AML-193 (cell line): Measurements from ENCODE around the gene TSHZ1.
"Not testable (repeated sequence)": the region's sequence is repeated elsewhere in the genome, so short reads cannot be mapped to it uniquely, and the experiment has no call there.

Source experiments
- DNase-seq, 2 experiments: peaks; one replicate each; lab custom pipeline; 2025; lab: John Stamatoyannopoulos, UW

TSHZ1 gene

DNA sequence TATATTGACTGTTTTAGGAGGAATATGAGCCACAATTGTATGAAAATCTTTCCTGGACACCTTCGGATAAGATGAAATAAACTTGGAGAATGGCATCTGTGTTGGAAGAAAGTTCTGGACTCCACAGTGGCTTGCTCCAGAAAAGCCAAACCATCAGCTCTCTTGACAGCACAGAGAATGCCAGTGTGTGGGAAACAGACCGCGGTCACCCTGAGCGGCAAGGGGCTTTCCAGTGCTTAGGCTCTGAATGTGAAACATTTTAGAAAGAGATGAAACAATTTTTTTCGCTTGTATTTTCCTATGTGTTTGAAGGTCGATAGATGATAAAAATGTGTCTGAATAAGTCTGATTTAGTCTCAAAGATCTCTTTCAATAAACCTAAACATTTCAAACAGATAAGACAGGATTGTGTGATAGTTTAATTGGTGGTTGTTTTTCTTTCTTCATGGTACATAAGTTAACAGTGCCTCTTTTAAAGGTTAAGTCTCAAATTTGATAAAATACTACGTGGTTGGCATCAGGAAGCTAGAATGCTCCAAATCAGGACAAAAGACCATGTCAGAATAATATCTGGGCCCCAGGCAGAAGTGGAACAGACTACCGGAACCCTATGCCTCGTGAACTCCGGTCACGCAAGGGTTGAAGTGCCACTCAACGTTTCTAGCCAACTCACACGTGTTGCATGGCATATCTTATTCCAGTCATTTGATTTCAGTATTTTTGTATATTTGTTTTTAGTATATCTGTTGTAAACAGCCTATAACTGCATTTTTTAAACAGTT lies 30.6 kb upstream of the TSHZ1 start:
- no peak for DNase-seq

DNA sequence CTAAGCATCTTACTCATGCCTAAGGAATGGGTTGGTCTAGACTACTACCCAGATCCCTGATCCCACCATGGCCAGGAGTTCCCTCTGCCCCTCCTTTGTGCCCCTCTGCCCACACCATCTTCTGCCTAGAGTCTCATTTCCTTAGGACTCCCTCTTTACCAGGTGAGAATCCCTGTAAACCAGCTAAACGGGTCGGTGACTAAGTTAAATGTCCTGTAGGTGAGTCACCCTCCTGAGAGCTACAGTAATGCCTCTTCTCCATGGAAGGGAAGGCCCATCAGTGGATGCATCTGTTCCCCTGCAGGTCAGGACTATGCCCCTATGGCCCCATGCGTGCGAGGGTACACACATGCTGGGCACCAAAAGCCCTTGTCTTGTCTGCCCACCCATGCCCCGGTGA lies 27.1 kb upstream of the TSHZ1 start:
- DNase-seq = no peak

DNA sequence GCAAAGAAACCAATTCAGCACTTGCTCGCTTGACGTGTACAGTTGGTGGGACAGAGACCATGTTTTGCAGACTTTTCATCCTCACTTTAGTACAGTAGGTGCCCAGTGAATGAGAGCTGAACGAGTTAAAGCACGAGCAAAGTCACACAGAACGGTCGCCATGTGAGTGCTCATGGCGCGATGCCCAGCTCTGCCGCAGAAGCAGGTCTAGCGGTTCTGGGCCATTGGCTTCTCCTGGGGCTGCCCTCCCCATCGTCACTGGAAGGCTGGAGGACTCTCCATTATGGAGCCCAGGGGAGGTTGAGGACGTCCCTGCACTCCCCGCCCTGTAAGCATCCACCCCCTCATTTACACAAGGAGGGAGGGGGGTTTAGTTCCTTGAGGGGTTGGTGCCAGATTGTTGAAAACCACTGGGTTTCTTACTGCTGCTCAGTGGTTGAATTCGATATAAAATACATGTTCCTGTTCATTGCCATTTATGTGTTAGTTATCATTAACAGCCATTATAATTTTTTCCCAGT lies 26.6 kb upstream of the TSHZ1 start:
- DNase-seq = no peak

GRCh38 chr18:75185460-75185859 lies 25.1 kb upstream of the TSHZ1 start:
- DNase-seq = no peak

DNA sequence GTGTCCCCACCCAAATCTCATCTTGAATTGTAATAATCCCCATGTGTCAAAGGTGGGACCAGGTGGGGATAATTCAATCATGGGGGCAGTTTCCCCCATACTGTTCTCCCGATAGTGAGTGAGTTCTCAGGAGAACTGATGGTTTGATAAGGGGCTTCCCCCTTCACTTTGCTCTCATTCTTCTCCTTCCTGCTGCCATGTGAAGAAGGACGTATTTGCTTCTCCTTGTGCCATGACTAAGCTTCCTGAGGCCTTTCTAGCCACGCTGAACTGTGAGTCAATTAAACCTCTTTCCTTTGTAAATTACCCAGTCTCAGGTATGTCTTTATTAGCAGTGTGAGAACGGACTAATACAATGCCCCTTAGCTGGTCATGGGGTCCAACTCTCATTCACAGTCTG lies 22.9 kb upstream of the TSHZ1 start:
- DNase-seq = not testable (repeated sequence)

DNA sequence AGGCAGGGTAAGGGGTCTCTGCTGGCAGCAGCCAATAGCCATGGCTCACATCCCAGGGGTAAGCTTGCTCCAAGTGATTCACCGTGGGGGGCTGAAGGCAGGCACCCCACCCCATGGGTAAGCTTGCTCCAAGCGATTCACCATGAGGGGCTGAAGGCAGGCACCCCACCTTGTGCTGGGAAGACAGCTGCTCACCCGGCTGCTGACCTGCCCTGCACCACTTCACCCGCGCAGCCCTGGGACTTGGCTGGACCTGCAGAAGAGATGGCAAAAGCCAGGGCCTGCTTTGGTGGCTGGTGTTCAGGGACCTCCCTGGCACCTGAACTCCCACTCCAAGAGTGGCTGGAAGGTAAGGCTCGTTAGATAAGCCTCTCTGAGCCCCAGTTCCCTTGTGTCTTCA lies 20.9 kb upstream of the TSHZ1 start:
- no peak for DNase-seq

DNA sequence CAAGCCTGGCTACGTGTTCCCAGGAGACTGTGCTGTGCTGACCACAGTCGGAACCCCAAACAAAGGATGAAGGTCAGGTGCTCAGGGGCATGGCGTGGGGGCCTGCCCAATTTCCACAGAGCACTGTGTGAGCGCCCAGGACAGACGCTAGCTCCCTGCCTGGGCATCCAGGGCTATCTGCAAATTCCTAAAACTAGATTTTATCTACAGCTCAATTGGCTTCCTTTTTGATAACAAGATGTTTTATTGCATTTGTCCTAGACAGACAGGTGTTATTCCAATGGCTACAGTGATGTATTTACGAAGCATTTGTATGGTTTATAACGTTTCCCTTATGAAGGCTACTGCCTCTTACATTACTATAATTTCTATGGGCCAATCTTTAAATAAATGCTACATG lies 17.7 kb upstream of the TSHZ1 start:
- no peak for DNase-seq

DNA sequence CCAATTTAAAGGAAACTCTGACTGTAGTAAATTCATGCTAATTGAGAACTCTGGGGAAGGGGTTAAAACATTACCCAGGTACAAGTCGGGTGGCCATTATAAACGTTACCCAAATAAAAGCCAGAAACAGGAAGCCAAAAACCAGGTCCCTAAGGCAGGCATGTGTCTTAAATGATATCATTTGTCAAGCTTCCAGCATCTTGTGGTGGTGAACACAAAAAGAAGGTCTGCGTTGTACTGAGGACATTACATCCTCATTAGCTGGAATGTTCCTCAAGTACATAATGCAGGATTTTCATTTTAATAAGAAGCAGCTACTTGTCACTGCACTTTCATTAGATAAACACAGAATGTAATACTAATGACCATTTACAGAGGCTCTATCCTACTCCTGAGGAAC lies 12.6 kb upstream of the TSHZ1 start:
- no peak for DNase-seq

DNA sequence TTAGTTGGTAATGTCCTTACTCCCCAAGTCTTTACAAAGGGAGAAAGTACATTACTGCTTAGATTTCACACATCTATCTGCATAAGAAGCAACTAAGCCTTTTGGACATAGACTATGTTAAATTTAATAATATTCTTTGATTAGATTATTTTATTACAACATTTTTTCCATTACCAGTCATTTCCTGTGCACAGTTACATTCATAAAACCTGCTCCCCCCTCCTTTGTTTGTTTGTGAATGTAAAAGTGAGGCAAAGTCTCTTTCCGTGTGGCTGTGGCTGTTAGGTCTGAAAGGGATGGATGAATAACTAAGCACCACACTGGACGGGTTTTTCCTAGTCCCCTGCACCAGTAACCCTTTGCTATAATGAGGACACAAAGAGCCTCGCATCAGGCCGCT lies 11.3 kb upstream of the TSHZ1 start:
- DNase-seq = no peak

- DNase-seq = no peak
Observed at GRCh38 chr18:75200071-75200470, 10.5 kb upstream of the TSHZ1 start.

DNA sequence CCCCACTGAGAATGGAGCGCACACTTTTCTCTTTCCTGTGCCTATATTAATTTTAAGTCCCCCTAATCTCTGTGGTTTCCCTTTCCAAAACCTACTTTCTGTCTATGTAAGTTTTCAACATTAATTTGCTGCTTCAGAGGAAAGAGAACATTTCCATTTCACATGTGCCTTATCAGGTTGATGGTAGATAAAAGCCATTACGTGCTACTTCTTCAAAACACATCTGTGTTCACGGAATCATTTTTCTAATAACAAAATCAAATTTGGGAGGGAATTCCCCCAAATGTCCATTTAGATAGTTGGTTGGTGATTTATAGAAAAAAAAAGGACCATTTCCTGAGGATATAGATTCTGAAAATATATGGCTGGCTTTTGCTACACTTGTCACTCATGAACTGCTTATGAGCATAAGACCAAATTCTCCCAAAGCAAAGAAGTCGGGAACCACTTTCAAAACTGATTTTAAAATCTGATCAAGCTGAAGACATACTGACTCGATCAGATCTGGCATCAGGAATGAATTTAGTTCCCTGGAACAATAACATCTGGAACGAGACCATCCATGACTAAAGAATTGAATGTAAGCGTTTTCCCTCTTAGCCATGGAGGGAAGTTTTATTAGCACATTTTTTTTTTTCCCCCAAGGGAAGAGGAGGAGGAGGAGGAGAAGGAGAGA lies 9.9 kb upstream of the TSHZ1 start:
- DNase-seq = no peak

DNA sequence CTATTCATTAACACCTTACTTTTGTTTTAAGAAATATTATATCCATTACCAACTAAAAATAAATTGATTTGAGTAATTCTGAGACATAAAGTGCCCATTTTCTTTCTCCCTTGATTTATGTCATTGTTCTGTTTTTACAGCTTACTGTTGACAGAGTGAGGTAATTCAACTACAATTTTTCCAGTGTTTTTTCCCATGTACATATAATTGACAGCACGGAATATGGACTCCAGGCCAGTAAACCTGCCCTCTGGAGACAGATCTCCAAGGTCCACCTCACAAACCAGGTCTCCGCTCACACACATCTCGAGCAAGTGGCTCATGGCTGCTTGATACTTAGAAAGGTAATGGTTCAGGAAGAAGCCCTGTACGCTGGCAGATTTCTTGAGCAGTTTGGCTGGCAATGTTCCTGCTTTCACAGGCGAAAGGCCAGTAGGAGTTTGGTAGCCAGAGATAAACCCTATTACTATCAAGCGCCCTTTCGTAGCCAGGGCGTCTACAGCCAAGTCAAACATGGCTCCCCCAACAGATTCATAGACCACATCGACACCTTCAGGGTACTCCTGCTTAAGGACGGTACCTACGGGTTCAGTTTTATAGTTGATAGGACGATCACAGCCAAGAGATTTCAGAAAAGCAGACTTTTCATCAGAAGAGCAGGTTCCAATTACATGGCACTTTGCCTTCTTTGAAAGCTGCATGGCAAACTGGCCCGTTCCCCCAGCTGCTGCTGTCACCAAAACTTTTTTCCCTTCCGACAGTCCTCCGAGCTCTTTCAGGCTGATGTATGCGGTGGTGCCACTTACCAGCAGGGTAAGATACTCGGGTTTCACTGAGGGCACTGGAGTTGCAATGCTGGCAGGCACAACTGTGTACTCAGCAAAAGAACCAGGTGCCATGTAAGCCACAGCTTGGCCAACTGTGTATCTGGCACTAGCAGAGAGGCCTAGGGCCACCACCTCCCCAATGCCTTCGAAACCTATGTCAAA lies 9.0 kb upstream of the TSHZ1 start:
- no peak for DNase-seq

- DNase-seq = no peak
Observed at GRCh38 chr18:75202696-75203365, 7.8 kb upstream of the TSHZ1 start.

DNA sequence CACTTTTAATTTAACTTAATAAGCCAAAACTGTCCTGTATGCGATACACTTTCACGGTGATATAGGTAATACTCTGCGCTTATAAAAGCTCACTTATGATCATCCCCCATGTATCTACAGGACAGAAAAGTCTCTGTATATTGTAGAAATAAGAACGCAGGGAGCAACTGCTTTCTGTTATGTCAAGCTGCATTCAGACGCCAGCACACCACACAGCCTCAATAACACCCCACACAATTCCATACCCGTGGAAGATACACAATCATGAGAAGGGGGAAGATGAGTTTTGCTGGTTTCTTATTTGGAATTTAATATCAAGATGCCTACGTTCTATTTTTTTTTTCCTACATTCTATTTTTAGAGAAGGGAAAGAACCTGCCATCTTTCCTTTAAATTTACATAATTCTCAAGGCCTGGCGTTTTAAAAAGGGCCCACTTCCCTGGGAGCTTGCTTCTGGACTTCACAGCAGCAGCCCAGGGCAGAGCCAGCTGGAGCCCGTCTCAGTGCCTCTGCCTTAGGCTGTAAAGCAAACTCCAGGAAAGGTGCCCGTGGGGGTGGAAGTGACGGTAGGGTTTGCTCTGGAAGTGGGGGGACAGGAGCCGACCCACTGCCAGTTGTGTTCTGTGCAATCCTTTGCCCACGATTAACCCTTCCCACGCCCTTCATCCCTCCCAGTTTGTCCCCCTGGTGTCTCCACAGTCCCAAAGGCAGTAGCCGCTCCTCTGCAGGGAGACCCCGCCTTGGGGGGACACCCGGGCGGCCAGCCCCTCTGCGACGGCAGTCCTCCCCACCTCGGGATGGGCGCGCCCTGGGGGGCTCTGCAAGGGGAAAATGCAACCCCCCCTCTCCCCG lies 7.0 kb upstream of the TSHZ1 start:
- DNase-seq = no peak

GRCh38 chr18:75204269-75204731 lies 6.3 kb upstream of the TSHZ1 start:
- no peak for DNase-seq

GRCh38 chr18:75204732-75205513 lies 5.7 kb upstream of the TSHZ1 start:
- no peak for DNase-seq

- DNase-seq = no peak
Observed at GRCh38 chr18:75205514-75206132, 5.0 kb upstream of the TSHZ1 start.

DNA sequence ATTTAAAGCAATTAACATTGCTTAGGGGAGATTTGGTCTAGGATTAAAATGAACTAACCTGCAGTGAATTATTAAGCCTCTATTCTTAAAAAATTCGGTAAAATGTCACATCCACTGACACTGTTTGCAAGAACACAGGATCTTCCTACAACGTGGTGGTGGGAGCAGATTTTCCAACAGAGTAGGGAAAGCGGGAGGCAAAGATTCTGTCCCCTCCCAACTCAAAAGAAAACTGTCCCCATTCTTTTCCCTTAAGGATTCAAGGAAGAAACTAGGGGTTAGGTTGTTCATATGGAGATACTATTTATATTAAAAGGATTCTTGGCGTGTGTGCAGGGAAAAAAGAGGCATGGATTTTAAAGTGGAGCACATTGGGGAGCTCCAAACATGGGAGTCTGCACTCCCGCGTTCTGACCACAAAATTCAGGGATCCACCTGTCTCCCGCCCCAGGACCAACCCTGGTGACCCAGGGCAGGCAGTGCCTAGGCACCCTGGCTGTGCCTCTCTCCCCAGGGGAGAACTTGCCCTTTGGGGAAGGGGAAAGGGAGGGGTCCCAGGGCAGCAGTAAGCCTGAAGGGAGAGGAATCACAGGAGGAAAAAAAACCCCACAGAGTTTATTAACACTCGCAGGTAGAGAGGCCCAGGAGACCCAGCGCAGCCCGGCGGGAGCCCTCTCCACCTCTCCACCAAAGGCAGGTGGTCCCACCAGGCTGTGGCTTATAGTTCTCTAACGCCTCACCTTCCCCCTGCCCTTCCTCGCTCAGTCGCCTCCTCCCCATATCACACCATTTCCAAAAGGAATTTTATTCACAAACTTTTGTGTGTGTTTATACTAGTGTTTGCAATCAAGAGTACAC lies 3.9 kb upstream of the TSHZ1 start:
- DNase-seq = no peak
